Measurements from ENCODE around the gene TMX2.

- no peak for TF ChIP-seq POLR2AphosphoS5 (IDR thresholded peaks at IDR 0.05; ENCODE audit: low read depth, low read length)
- TF ChIP-seq POLR2A (IDR thresholded peaks at IDR 0.05; ENCODE audit: low read depth, low read length), result no peak
- no peak for TF ChIP-seq TAF1 (IDR thresholded peaks at IDR 0.05; ENCODE audit: borderline replicate concordance, low read depth, low read length)
Measured at GRCh38 chr11:57764566-57764965, 52.2 kb downstream of the TMX2 start.

All from GM12892 (cell line).